ENCODE data around the gene ZDHHC23.

The ZDHHC23 gene

GRCh38 chr3:114011059-114011797 is 63.4 kb downstream of the ZDHHC23 start:
- DNase-seq = no peak
